ENCODE data around the gene PLXNA4. TPM values are rescaled to one million over a fixed set of nuclear protein-coding genes. Genes with fewer than 3 reads are reported as not detected.

Gene PLXNA4
- total and polyA plus RNA-seq, 9 of the 15 experiments (the other 6 are each of a cell fraction or from before 2014, with no cell fraction given), result under 0.01 to 0.09 TPM; not detected in 7

- TF ChIP-seq THRAP3 (IDR thresholded peaks at IDR 0.05; ENCODE audit: borderline replicate concordance) (no peak), ZNF639 (CRISPR knock-in tag; conservative IDR thresholded peaks at IDR 0.05 in 1 of 2, IDR thresholded peaks at IDR 0.05 in 1 of 2) (no peak), MAFG (tag; conservative IDR thresholded peaks at IDR 0.05) (no peak)
These were observed 466.5 kb downstream of the PLXNA4 start (continued) for GRCh38 chr7:132109769-132110168.

GRCh38 chr7:132108563-132108962 lies 467.7 kb downstream of the PLXNA4 start:
- TF ChIP-seq TARDBP (IDR thresholded peaks at IDR 0.05) (no peak), ZNF398 (CRISPR knock-in tag; IDR thresholded peaks at IDR 0.05) (no peak), MCM3 (IDR thresholded peaks at IDR 0.05) (no peak), SRSF9 (IDR thresholded peaks at IDR 0.05; ENCODE audit: borderline replicate concordance, low read depth, low read length) (no peak), SREBF2 (CRISPR knock-in tag; IDR thresholded peaks at IDR 0.05) (no peak), ESRRB (CRISPR knock-in tag; IDR thresholded peaks at IDR 0.05; ENCODE audit: borderline replicate concordance) (no peak), USF1 (CRISPR knock-in tag; IDR thresholded peaks at IDR 0.05) (no peak), TBP (optimal IDR thresholded peaks at IDR 0.05; ENCODE audit: low read depth, low read length) (no peak), HBP1 (CRISPR knock-in tag; IDR thresholded peaks at IDR 0.05) (no peak), ZNF217 (CRISPR knock-in tag; IDR thresholded peaks at IDR 0.05) (no peak), SMARCC2 (IDR thresholded peaks at IDR 0.05; ENCODE audit: low read depth) (no peak), ZNF561 (CRISPR knock-in tag; conservative IDR thresholded peaks at IDR 0.05) (no peak), ELF2 (CRISPR knock-in tag; IDR thresholded peaks at IDR 0.05) (no peak)
- Histone ChIP-seq H3K4me2 (ENCODE audit: insufficient read depth, low read length) (no peak overlapping the region), H3K79me2 (ENCODE audit: control insufficient read depth, insufficient read depth, low read length) (no peaks in the 10 kb centered on the region), H3K9me3 (replicated peaks; ENCODE audit: control insufficient read depth, insufficient read depth, low read depth, low read length) (no peaks in the 10 kb centered on the region), H3K36me3 (ENCODE audit: control insufficient read depth, insufficient read depth, low read length) (no peaks in the 10 kb centered on the region), H3K9me1 (ENCODE audit: control insufficient read depth, insufficient read depth, low read length) (no peaks in the 10 kb centered on the region), H3K27ac (ENCODE audit: extremely low read depth, low read depth, low read length) (no peak overlapping the region), H2AFZ (ENCODE audit: low read depth, low read length) (no peak overlapping the region), H4K20me1 (replicated peaks; ENCODE audit: control insufficient read depth, insufficient read depth, low read length) (peaks cover 1% of the 10 kb centered on the region), H3K9ac (ENCODE audit: insufficient read depth in 1 of 2, low read depth in 2 of 2, low read length in 2 of 2) (no peak overlapping the region), H3K4me3 (no peak overlapping the region), H3K27me3 (ENCODE audit: control insufficient read depth in 2 of 2, insufficient read depth in 2 of 2, low read length in 2 of 2) (peaks cover 2 to 15% of the 10 kb centered on the region in 2 experiments; a peak in 4 of 5 replicates), H3K4me1 (replicated peaks in 1 of 2; ENCODE audit: control insufficient read depth in 2 of 2, insufficient read depth in 2 of 2, low read length in 2 of 2) (no peaks in the 10 kb centered on the region)
- CTCF ChIA-PET (ENCODE audit: low intra/inter-chr PET ratio), result no interaction called here
- in situ Hi-C loops (cut with MboI), result no loop called here
- POLR2A ChIA-PET, result interaction anchor here (0.7 kb wide), 1 partner anchor 15 kb away, joined by 3 read pairs; no protein-coding TSS in a partner anchor
- intact Hi-C loops (cut with micrococcal nuclease), result no loop called here
- DNase-seq (ENCODE audit: extremely low read depth in 1 of 4, low spot score in 3 of 4) (no peak), ATAC-seq (no peak), FAIRE-seq (no peak)
- BruUV-seq (replicated peaks), result no TSS peak
- WGBS (ENCODE audit: insufficient coverage, low coverage, missing lambda C conversion rate), result 1% methylated on average over 4 of the region's 4 CpGs
